HAP-1 (cell line): ENCODE measurements around the gene ZDHHC24.

ENCODE experiments used
- DNase-seq, 2 experiments: peaks; one replicate each; pipeline ENCODE4 v3.0.0-alpha.2; 2016 to 2020; ENCODE audit warnings: low spot score in 2 of 2
- H3K27me3 ChIP-seq: fragments of 250-450 bp; sonication (Bioruptor Pico); 2 replicates; pipeline ENCODE4 v1.5.1; 2020; ENCODE audit warnings: low read depth, mild to moderate bottlenecking, moderate library complexity
- H3K36me3 ChIP-seq: fragments of 250-450 bp; sonication (Bioruptor Pico); replicated peaks from 2 replicates; pipeline ENCODE4 v1.5.1; 2020; ENCODE audit warnings: mild to moderate bottlenecking
- H3K4me1 ChIP-seq: fragments of 250-450 bp; sonication (Bioruptor Pico); 2 replicates; pipeline ENCODE4 v1.5.1; 2020; ENCODE audit warnings: mild to moderate bottlenecking
- H3K4me3 ChIP-seq: fragments of 250-450 bp; sonication (Bioruptor Pico); 2 replicates; pipeline ENCODE4 v1.5.1; 2020; ENCODE audit warnings: mild to moderate bottlenecking, moderate library complexity
- H3K9me3 ChIP-seq: fragments of 250-450 bp; sonication (Bioruptor Pico); 2 replicates; pipeline ENCODE4 v1.5.1; 2020; ENCODE audit warnings: mild to moderate bottlenecking, moderate library complexity
- in situ Hi-C: fragments of 300-500 bp; cut with MboI; formaldehyde crosslinking; loops from 3 replicates; pipeline ENCODE4 v1.14.3; 2020; ENCODE audit warnings: low sequenced_read_pairs, inconsistent platforms, mixed read lengths

Gene ZDHHC24

DNA sequence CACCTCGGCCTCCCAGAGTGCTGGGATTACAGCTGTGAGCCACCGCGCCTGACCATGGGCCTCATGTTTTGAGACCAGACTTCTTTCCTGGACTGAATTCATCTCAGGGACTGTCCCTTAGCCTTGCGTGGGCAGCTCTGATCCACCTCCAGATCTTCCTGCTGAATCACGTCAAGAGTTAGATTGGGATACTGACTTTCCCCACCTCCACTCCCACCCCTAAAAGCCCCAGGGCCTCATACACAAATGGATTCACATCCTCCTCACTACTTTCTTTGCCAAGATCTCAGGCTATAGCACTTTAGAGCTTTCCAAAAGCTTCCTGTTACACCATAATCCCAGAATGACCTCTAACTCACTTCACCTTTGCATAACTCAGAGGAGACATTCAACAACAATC lies 35.0 kb upstream of the ZDHHC24 start:
- DNase-seq, result no peak
- Histone ChIP-seq H3K27me3 (no peaks in the 10 kb centered on the region), H3K4me1 (peaks cover 6% of the 10 kb centered on the region; the same call in 1 of the 2 replicates), H3K9me3 (peaks cover 6% of the 10 kb centered on the region; the same call in 1 of the 2 replicates), H3K36me3 (no peaks in the 10 kb centered on the region), H3K4me3 (no peak overlapping the region)
- in situ Hi-C loops, result no loop called here

DNA sequence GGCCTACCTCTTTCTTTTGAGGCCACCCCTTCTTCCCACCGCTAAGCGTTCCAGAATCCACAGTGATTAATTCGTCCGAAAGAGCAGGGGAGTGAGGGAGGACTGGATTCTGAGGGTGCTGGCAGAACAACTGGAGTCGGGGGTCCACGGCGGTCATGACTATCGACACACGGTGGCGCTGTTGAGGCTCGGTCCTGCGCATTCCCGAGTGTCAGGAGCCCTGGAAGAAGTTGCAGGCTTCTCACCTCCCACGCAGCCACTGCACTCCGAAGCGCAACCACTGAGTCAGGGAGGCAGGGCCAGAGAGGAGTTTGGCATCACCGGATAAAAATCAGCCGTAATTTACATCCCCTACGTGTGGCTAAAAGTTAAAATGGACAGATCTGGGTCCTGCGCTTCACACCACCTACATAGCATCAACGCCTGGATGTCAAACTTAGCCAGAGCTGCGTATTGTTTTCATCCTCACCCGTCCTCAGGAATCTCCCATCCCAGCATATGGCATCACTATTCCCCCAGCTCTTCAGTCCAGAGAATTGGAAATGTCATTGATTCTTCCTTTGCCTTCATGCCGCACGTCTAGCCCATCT lies 33.3 kb upstream of the ZDHHC24 start:
- Histone ChIP-seq H3K36me3 (no peaks in the 10 kb centered on the region), H3K27me3 (no peaks in the 10 kb centered on the region), H3K4me3 (no peak overlapping the region), H3K9me3 (peaks cover 6% of the 10 kb centered on the region; the same call in 1 of the 2 replicates), H3K4me1 (peaks cover 12% of the 10 kb centered on the region)
- DNase-seq, result peak; percentile 51 to 90
- in situ Hi-C loops, result no loop called here

DNA sequence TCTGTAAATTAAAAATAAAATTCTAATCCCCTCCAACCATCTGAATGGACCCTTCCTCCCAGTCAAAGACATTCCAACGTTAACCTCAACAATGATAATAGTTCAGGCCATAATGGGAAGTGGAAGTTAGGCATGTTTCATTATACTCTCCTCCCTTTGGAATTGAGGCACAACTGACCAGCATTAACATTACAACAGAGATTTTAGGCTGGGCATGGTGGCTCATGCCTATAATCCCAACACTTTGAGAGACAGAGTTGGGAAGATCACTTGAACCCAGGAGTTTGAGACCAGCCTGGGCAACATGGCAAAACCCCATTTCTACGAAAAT lies 25.0 kb upstream of the ZDHHC24 start:
- H3K27me3 ChIP-seq, result no peaks in the 10 kb centered on the region
- peaks cover 52% of the 10 kb centered on the region for H3K4me1 ChIP-seq
- H3K9me3 ChIP-seq, result no peaks in the 10 kb centered on the region
- peak; percentile 65 to 99 for DNase-seq
- in situ Hi-C loops, result no loop called here
- H3K4me3 ChIP-seq, result no peak overlapping the region
- no peaks in the 10 kb centered on the region for H3K36me3 ChIP-seq

DNA sequence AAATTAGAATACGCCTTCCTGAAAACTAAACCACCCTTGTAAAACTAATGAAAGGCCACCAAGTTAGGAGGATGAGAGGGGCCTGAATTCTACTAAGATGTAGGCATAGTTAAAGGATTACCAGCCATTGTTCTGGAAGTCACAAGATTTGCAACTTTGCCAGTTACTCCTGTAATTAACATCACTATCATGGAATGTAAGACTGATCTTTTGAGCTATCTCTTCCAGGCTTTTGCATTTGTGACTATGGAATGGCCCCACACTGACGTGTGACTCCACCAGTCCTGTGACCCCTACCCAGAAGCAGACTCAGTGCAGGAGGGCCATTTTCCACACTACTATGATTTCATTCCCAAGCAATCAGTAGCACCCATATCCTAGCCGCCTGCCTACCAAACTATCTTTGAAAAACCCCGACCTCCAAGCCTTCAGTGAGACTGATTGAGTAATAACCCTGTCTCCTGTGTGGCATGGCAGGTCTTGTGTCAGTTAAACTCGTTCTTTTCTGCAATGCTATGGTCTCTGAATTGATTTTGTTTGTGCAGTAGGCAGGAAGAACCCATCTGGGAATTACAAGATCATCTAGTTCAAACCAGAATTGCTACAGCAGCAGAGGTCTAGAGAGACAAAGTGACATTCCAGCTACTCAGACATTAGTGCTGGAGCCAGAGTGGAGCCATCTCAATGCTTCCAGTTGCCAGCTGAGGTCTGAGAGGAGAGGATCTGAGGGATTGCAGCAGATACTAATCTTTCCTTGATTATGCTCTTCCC lies 24.4 kb upstream of the ZDHHC24 start:
- peak; percentile 78 to 94 for DNase-seq
- Histone ChIP-seq H3K4me1 (peaks cover 52% of the 10 kb centered on the region), H3K27me3 (no peaks in the 10 kb centered on the region), H3K36me3 (no peaks in the 10 kb centered on the region; the same call in 1 of the 2 replicates), H3K9me3 (no peaks in the 10 kb centered on the region), H3K4me3 (no peak overlapping the region)
- in situ Hi-C loops, result no loop called here

DNA sequence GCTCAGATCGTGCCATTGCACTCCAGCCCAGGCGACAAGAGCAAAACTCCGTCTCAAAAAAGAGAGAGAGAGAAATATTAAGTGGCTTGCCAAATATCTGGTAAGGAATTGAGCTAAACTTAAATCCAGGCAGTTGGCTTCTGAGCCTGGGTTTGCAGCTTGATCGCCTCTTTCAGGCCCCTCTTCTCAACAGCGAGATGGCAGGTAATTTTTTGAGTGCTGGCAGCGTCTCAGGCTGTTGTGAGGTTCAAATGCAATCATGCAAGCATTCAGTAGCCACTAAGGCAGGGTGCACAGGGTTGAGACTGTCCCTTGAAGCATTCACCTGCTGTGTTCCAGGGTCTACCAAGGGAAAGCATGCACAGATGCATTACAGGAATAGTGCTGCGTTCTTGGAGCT lies 23.2 kb upstream of the ZDHHC24 start:
- Histone ChIP-seq H3K9me3 (no peaks in the 10 kb centered on the region), H3K27me3 (no peaks in the 10 kb centered on the region), H3K4me1 (peaks cover 45% of the 10 kb centered on the region), H3K36me3 (no peaks in the 10 kb centered on the region; the same call in none of the 2 replicates), H3K4me3 (no peak overlapping the region)
- in situ Hi-C loops, result no loop called here
- no peak for DNase-seq

DNA sequence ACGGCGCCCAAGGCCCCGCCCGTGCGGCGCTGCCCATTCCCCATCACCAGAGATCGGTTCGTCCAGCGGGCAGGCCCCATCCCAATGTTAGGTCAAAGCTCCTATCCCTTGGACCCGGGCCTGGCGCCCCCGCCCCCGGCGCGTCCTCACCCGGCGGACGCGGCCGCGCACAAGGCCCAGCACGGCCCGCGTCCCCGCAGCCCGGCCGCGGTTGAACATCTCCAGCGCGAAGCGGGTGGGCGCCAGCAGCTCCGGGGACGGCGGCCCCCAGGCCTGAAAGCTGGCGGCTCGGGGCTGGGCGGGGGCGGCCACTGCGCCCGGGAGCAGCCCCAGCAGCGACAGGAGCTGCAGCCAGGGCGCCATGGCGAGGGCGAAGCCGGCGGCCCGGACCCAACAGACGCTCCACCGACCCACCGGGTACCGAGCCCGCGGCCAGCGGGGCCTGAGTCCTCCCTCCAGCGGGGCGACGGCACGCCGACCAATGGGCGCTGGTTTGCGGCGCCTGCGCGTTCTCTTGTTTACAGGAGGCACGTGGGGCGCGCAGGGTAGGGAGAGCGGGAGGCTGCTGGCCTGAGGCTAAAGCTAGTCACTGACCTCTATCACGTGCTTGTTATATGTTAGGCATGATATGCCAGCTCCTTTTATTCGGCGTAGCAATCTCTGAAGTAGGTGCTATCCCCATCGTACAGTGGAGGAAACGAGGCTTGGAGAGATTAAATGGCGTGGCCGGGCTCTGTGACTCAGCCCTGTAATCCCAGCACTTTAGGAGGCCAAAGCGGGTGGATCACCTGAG lies 22.5 kb upstream of the ZDHHC24 start, which contains the start of gene CTSF:
CTSF (minus strand) TSS at position 483 of the 793 bp plus-strand sequence; CDS start at position 363, 120 bp downstream.
- Histone ChIP-seq H3K9me3 (no peaks in the 10 kb centered on the region), H3K27me3 (no peaks in the 10 kb centered on the region), H3K4me3 (peak within 1 kb of the TSS; percentile 23), H3K36me3 (no peaks in the 10 kb centered on the region; the same call in none of the 2 replicates), H3K4me1 (peaks cover 43% of the 10 kb centered on the region)
- in situ Hi-C loops, result no loop called here
- DNase-seq, result peak; percentile 75 to 91

DNA sequence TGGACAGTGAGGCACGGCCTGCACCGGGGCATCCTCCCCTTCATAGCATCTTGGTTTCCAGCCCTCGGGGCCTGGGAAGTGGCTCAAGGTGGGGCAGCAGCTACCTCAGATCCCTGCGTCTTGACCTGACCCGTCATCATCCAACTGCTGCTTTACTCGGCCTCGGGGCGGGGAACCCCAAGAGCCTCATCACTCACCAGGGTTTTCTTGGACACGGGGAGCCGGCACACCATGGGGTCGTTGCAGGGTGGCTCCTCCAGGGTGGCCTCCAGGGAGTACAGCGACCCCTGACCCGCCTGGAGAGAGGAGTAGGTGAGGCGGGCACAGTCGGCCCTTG lies 21.9 kb upstream of the ZDHHC24 start:
- no peak for DNase-seq
- Histone ChIP-seq H3K4me3 (peak overlapping the region; percentile 23), H3K36me3 (no peaks in the 10 kb centered on the region; the same call in none of the 2 replicates), H3K9me3 (no peaks in the 10 kb centered on the region), H3K4me1 (peaks cover 38% of the 10 kb centered on the region), H3K27me3 (no peaks in the 10 kb centered on the region)
- in situ Hi-C loops, result no loop called here

DNA sequence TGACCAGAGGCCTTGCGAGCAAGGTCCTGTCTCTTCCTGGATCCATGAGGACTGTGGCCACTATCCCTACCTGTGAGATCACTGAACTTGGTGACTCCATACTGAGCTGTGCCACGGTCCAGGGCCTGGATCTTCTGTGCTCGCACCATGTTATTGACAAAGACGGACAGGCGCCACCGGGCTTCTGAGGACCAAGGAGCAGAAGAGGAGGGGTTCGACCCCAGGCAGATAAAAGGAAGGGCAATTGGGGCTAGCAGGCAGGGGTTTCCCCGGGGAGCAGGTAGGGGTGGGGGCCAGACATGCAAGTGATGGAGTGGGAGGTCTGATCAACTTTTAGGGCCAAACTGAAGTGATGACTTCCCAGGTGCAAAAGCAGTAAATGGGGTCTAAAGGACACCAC lies 20.4 kb upstream of the ZDHHC24 start:
- DNase-seq, result no peak
- no peaks in the 10 kb centered on the region; the same call in none of the 2 replicates for H3K36me3 ChIP-seq
- no peaks in the 10 kb centered on the region for H3K27me3 ChIP-seq
- no peaks in the 10 kb centered on the region for H3K9me3 ChIP-seq
- H3K4me3 ChIP-seq, result no peak overlapping the region
- peaks cover 26% of the 10 kb centered on the region for H3K4me1 ChIP-seq
- in situ Hi-C loops, result no loop called here

DNA sequence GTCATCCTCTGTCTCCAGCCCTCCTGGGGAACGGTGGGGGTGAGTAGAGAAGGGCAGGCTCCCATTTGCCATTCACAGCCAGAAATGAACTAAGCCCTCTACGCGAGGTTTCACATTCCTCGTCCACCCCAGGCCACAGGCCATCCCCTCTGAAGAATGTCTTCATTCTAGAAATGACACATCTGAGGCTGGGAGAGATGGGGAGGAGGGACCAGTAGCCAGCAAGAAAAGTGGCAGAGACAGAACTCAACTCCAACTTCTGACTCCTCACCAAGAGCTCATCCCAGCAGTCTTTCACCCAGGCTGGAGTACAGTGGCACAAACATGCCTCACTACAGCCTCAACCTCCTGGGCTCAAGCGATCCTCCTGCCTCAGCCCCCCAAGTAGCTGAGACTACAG lies 19.1 kb upstream of the ZDHHC24 start:
- Histone ChIP-seq H3K9me3 (no peaks in the 10 kb centered on the region), H3K4me1 (peaks cover 18% of the 10 kb centered on the region), H3K27me3 (no peaks in the 10 kb centered on the region), H3K36me3 (no peaks in the 10 kb centered on the region; the same call in none of the 2 replicates), H3K4me3 (no peak overlapping the region)
- DNase-seq, result no peak
- in situ Hi-C loops, result no loop called here

DNA sequence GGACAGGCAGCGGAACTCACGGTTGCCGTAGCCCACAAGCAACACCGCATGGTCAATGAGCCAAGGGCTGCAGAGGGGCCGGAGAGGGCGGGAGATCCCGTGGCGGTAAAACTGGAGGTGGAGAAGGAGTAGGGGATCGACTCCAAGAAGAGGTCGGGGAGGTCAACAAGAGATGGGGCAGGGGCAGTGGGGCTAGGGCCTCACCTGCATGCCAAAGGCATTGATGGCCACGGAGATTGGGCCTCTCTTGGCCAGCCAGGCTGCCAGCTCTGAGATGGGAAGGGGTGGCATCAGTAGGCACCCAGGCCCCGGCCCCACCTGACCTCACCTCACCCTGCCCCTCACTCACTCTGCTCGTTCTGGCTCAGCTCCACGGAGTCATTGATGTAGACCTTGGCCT lies 18.7 kb upstream of the ZDHHC24 start:
- no peak for DNase-seq
- no peaks in the 10 kb centered on the region; the same call in none of the 2 replicates for H3K36me3 ChIP-seq
- in situ Hi-C loops, result no loop called here

DNA sequence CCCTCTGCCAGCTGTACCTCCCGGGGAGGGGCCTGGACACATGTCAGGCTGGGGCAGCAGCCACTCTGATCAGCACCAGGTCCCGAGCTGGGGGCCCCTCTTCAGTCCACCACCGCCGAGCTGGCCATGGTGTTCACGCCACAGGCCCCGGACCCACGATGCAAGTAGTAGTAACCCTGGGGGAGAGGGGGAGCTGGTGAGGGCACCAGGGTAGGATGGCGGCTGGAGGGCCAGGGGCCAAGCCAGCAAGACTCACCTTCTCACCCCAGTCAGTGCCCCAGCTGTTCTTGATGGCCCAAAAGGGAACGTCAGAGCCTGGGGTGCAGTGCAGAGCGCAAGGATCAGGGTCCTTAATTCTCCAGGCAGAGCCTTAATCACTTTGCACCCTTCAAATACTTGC lies 18.0 kb upstream of the ZDHHC24 start:
- H3K9me3 ChIP-seq, result no peaks in the 10 kb centered on the region
- in situ Hi-C loops, result no loop called here
- H3K4me3 ChIP-seq, result no peak overlapping the region
- no peaks in the 10 kb centered on the region; the same call in none of the 2 replicates for H3K36me3 ChIP-seq
- H3K27me3 ChIP-seq, result no peaks in the 10 kb centered on the region
- H3K4me1 ChIP-seq, result peaks cover 8% of the 10 kb centered on the region
- no peak for DNase-seq

More for the DNA sequence above, 18.7 kb upstream of the ZDHHC24 start:
- Histone ChIP-seq H3K9me3 (no peaks in the 10 kb centered on the region), H3K4me1 (peaks cover 15% of the 10 kb centered on the region), H3K4me3 (no peak overlapping the region), H3K27me3 (no peaks in the 10 kb centered on the region)

DNA sequence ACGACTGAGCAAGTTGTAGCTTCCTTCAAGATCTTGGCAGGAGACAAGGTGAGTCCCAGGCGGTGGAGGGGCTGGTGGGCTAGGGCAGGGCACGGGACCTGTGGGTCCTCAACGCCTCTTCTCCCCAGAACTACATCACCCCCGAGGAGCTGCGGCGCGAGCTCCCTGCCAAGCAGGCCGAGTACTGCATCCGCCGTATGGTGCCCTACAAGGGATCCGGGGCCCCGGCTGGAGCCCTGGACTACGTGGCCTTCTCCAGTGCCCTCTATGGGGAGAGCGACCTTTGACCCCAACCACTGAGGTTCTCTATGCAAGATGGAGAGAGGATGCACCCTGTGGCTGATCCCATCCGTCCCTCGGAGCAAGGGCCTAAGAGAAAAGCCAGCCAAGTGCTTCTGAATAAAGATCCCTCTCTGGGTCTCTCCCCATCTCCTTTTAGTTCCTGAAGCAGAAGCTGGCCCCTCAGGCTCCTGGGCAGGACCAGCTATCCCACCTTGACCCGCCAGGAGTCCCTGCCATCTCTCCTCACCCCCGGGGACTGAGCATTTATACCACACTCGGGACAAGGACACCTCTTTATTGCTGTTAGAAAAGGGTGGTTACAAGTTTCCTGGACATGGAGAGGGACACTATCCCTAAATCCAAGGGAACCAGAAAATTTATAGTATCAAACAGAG lies 17.2 kb upstream of the ZDHHC24 start:
- Histone ChIP-seq H3K27me3 (no peaks in the 10 kb centered on the region), H3K4me1 (peaks cover 4% of the 10 kb centered on the region; the same call in 1 of the 2 replicates), H3K36me3 (no peaks in the 10 kb centered on the region; the same call in none of the 2 replicates), H3K9me3 (no peaks in the 10 kb centered on the region), H3K4me3 (no peak overlapping the region)
- in situ Hi-C loops, result no loop called here
- no peak for DNase-seq

DNA sequence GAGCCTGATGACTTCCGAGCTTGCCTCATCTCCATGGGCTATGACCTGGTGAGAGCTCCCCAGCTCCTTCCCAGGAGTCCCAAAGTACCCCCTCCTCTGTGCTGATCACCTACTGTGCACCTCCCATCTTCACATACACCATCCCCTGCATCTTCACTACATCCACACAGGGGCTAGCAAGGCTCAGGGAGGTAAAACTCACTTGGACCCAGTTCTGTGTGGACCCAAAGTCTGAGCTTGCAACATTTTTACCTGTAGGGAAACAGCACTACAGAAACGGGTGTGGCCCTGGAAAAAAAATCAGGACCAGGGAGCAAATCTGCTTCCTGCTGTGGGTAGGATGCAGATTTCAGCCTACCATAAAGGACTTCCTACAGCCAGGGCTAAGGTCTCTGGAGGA lies 16.4 kb upstream of the ZDHHC24 start:
- no peak overlapping the region for H3K4me3 ChIP-seq
- no peak for DNase-seq
- H3K36me3 ChIP-seq, result no peaks in the 10 kb centered on the region; the same call in none of the 2 replicates
- H3K27me3 ChIP-seq, result no peaks in the 10 kb centered on the region
- no peaks in the 10 kb centered on the region for H3K4me1 ChIP-seq
- H3K9me3 ChIP-seq, result no peaks in the 10 kb centered on the region
- in situ Hi-C loops, result no loop called here
